Measurements from ENCODE around the gene ATOH8.
A peak's percentile ranks its signal among the peaks of the same experiment; 100 is the strongest.

ATOH8 gene

GRCh38 chr2:85767803-85768665, 14.2 kb downstream of the ATOH8 start:
- H3K4me2 ChIP-seq (ENCODE audit: low read length), result no peak overlapping the region
- H3K79me2 ChIP-seq (ENCODE audit: insufficient read depth, low read length), result no peaks in the 10 kb centered on the region
- no peaks in the 10 kb centered on the region for H3K4me1 ChIP-seq (ENCODE audit: insufficient read depth, low read length, severe bottlenecking)
- H3K27ac ChIP-seq (ENCODE audit: low read depth, low read length, poor library complexity, severe bottlenecking), result no peak overlapping the region
- H4K20me1 ChIP-seq (ENCODE audit: insufficient read depth, low read length), result no peaks in the 10 kb centered on the region
- no peaks in the 10 kb centered on the region for H3K9me2 ChIP-seq (ENCODE audit: low read depth, low read length)
- H3K36me3 ChIP-seq (ENCODE audit: insufficient read depth, low read length), result no peaks in the 10 kb centered on the region
- no peak overlapping the region for H3K9ac ChIP-seq (ENCODE audit: low read length)
- H3F3A ChIP-seq (ENCODE audit: insufficient read depth, low read length), result no peaks in the 10 kb centered on the region
- H3K4me3 ChIP-seq (ENCODE audit: low read depth, low read length, poor library complexity, severe bottlenecking), result no peak overlapping the region
- TF ChIP-seq CTCF (IDR thresholded peaks at IDR 0.05; ENCODE audit: low read length) (no peak), EZH2 (IDR thresholded peaks at IDR 0.05; ENCODE audit: borderline replicate concordance, low read length) (no peak)
- H2AFZ ChIP-seq (ENCODE audit: low read length), result no peak overlapping the region
- H3K27me3 ChIP-seq (ENCODE audit: insufficient read depth, low read length), result peaks cover 19% of the 10 kb centered on the region
- H3K9me3 ChIP-seq (ENCODE audit: low read length), result no peaks in the 10 kb centered on the region

GRCh38 chr2:85768713-85769112, 14.9 kb downstream of the ATOH8 start:
- no peak overlapping the region for H3K4me3 ChIP-seq (ENCODE audit: low read depth, low read length, poor library complexity, severe bottlenecking)
- peaks cover 26% of the 10 kb centered on the region for H3K27me3 ChIP-seq (ENCODE audit: insufficient read depth, low read length)
- H3K27ac ChIP-seq (ENCODE audit: low read depth, low read length, poor library complexity, severe bottlenecking), result no peak overlapping the region
- H3K9me2 ChIP-seq (ENCODE audit: low read depth, low read length), result no peaks in the 10 kb centered on the region
- H4K20me1 ChIP-seq (ENCODE audit: insufficient read depth, low read length), result no peaks in the 10 kb centered on the region
- no peaks in the 10 kb centered on the region for H3K79me2 ChIP-seq (ENCODE audit: insufficient read depth, low read length)
- no peaks in the 10 kb centered on the region for H3F3A ChIP-seq (ENCODE audit: insufficient read depth, low read length)
- H3K4me2 ChIP-seq (ENCODE audit: low read length), result no peak overlapping the region
- no peak for TF ChIP-seq EZH2 (IDR thresholded peaks at IDR 0.05; ENCODE audit: borderline replicate concordance, low read length)
- TF ChIP-seq CTCF (IDR thresholded peaks at IDR 0.05; ENCODE audit: low read length), result no peak
- H3K4me1 ChIP-seq (ENCODE audit: insufficient read depth, low read length, severe bottlenecking), result no peaks in the 10 kb centered on the region
- H3K9ac ChIP-seq (ENCODE audit: low read length), result no peak overlapping the region
- H3K36me3 ChIP-seq (ENCODE audit: insufficient read depth, low read length), result no peaks in the 10 kb centered on the region
- no peaks in the 10 kb centered on the region for H3K9me3 ChIP-seq (ENCODE audit: low read length)
- H2AFZ ChIP-seq (ENCODE audit: low read length), result no peak overlapping the region

GRCh38 chr2:85769236-85769982, 15.6 kb downstream of the ATOH8 start:
- no peaks in the 10 kb centered on the region for H3K9me2 ChIP-seq (ENCODE audit: low read depth, low read length)
- H3K9ac ChIP-seq (ENCODE audit: low read length), result no peak overlapping the region
- no peak overlapping the region for H3K27ac ChIP-seq (ENCODE audit: low read depth, low read length, poor library complexity, severe bottlenecking)
- H3K9me3 ChIP-seq (ENCODE audit: low read length), result no peaks in the 10 kb centered on the region
- H3K79me2 ChIP-seq (ENCODE audit: insufficient read depth, low read length), result no peaks in the 10 kb centered on the region
- TF ChIP-seq EZH2 (IDR thresholded peaks at IDR 0.05; ENCODE audit: borderline replicate concordance, low read length), result no peak
- peak; percentile 34 for TF ChIP-seq CTCF (IDR thresholded peaks at IDR 0.05; ENCODE audit: low read length)
- H3F3A ChIP-seq (ENCODE audit: insufficient read depth, low read length), result no peaks in the 10 kb centered on the region
- H2AFZ ChIP-seq (ENCODE audit: low read length), result no peak overlapping the region
- no peaks in the 10 kb centered on the region for H3K4me1 ChIP-seq (ENCODE audit: insufficient read depth, low read length, severe bottlenecking)
- H3K4me2 ChIP-seq (ENCODE audit: low read length), result no peak overlapping the region
- H3K36me3 ChIP-seq (ENCODE audit: insufficient read depth, low read length), result no peaks in the 10 kb centered on the region
- peaks cover 27% of the 10 kb centered on the region for H3K27me3 ChIP-seq (ENCODE audit: insufficient read depth, low read length)
- H3K4me3 ChIP-seq (ENCODE audit: low read depth, low read length, poor library complexity, severe bottlenecking), result no peak overlapping the region
- H4K20me1 ChIP-seq (ENCODE audit: insufficient read depth, low read length), result no peaks in the 10 kb centered on the region

All from OCI-LY1 (cell line).